ENCODE results near the gene BIRC5.
A peak's percentile ranks its signal among the peaks of the same experiment; 100 is the strongest.
"Not testable (repeated sequence)": the region's sequence is repeated elsewhere in the genome, so short reads cannot be mapped to it uniquely, and the experiment has no call there.

BIRC5 gene

GRCh38 chr17:78240012-78240655 is 26.1 kb downstream of the BIRC5 start:
- DNase-seq (ENCODE audit: low read depth), result no peak

- DNase-seq (ENCODE audit: low read depth), result no peak
Measured at GRCh38 chr17:78240839-78241238, 26.8 kb downstream of the BIRC5 start.

DNA sequence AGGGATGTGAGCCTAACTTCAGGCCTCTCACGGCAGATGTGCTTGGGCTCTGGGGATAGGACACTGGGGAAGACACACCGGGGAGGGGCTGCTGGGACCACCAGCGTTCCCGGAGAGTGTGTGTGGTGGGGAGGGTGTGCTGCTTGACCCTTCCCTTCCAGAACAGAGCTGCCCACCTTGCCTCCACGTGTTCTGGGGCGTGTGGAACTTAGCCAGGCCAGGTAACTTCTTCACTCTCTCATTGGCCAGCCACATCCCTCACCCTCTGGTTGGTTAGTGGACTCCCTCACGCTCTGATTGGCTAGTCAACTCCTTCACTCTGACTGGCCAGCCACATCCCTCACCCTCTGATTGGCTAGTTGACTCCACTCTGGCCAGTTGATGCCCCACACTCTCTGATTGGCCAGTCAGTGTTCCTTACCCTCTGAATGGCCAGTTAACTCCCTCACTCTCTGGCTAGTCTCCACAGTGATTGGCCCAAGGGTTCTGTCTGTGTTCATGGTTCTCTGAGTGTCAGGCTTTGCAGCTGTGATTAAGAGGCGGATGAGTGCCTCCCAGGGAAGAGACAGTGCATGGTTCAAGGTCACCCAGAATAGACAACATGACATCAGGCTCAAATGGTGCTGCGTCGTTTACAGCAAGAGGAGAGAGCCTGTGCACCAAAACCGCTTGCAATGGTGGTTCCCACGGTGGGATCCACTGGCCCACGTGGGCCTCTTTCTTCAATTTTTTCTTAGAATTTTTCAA is 27.4 kb downstream of the BIRC5 start:
- DNase-seq (ENCODE audit: low read depth), result no peak

DNA sequence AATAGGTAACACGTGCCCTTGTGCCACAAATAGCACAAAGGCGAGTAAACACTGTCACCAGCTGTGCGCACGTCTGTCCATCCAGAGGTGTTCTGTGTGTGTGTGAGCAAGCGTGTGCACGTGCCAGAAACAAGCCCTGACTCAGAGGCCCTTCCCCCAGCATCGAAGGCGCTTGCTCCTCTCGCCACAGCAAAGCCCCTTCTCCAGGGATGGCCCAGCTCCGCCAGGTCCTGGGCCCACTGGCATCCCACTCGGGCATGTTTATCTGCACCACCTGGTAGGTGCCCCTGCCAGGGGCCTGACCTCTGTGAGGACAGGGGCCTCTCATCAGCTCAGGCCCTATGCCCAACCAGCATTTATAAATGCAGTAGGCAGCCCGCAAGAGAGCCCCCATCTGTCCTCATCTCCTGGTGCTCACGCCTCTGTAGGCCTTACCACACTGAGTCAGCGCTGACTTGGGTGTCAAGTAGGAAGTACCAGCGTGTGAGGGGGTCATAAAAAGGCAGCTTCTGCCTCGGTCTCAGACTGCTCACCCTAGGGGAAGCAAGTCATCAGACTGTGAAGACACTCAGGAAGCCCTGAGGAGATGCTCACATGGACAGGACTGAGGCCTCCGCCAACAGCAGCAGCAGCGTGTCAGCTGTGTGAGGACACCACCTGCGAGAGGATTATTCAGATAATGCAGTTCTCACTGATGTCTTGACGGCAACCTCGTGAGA is 28.1 kb downstream of the BIRC5 start:
- DNase-seq (ENCODE audit: low read depth), result no peak

GRCh38 chr17:78247304-78247703 is 33.3 kb downstream of the BIRC5 start:
- DNase-seq (ENCODE audit: low read depth), result no peak

DNA sequence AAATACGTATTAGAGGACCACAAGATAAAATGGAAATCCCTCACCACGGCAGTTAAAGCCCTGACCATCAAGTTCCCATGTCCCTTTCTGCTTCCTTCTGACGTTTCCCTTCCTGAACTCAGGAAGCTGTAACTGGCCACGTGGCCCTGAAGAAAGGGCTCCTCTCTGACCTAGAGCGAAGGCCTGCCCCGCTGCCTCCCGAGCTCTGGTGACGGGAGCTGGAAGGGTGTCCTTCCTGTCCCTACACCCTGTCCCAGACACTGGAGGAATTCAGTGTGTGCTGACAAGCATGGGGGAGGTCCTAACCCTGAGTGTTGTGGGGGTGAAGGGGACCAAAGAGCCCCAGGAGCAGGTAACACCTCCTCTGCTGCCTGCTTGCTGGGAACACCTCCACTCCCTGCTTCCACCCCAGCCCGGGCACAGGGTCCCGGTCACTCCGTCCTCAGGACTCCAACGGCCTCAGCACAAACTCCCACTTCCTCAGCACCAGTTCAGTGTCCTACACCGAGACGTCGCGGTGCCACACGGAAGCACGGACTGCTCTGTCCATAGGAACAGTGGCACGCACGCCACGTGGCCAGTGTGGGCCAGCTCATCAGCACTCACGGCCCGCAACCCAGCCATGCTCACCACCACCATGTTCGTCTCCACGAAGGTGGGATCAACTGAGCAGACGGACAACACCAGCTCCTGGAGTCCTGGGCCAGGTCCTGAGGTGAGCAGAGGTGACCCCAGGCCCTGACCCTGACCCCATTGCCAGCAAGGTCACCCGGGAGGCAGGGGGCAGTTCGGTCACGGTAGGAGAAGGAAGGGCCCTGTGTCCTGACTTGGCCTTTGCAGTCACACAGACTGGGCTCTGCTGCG is 34.2 kb downstream of the BIRC5 start:
- DNase-seq (ENCODE audit: low read depth), result no peak

- DNase-seq (ENCODE audit: low read depth), result no peak
Measured at GRCh38 chr17:78249074-78249817, 35.2 kb downstream of the BIRC5 start.

- no peak for DNase-seq (ENCODE audit: low read depth)
Measured at GRCh38 chr17:78249818-78250806, 36.1 kb downstream of the BIRC5 start.

DNA sequence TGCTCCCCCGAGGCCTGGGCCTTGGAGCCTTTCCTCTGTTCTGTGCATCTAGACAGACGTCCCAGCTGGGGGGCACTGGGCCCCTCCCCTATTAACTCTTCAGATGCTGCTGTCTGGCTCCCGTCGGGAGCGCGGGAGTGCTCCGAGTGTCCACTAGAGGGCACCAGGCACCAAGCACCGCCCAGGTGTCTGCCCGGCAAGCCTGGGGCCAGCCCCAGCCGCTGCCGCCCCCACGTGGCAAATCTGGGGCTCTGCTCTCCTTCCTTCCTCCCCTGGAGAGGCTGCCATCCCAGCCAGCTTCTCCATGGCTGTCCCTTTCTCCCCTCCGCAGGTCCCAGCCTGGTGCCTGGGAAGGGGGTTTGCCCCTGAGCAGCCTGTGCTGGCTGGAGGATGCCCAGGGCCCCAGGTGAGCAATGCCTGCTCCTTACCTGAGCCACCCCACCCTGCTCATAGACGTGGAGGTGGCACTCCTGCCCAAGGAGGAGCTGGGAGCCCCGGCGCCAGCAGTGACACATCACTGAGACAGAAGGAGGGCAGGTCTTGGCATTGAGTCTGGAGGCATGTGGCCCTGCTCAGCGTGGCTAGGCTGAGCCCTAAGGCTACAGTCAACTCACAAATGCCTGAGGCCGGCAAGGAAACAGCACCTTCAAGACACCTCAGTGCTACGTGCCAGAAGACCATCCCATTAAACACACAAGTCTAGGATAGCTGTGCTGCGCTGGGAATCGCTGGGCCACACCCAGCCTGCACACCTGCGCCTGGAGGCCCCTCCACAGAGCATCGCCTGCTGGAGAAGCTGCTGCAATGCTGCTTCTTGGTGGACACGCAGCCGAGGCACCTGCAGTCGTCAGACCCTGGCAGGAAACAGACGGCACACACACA is 37.1 kb downstream of the BIRC5 start:
- DNase-seq (ENCODE audit: low read depth), result peak; percentile 15

DNA sequence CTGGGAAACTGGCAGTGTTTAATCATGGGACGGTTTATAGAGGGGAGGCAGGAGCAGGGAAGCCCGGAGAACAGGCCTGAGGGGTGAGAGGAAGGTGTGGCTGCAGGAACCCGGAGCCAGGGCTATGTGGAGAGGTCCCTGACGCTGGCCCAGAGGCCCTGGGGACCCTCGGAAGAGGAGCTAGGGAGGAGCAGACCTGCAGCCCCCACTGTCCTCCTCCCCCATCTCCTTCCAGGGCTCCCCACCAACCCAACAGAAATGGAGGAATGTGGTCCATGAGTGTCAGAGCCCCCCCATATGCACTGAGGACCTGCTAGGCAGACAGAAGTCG is 37.7 kb downstream of the BIRC5 start:
- DNase-seq (ENCODE audit: low read depth), result no peak

GRCh38 chr17:78252111-78252634 is 38.1 kb downstream of the BIRC5 start:
- no peak for DNase-seq (ENCODE audit: low read depth)

DNA sequence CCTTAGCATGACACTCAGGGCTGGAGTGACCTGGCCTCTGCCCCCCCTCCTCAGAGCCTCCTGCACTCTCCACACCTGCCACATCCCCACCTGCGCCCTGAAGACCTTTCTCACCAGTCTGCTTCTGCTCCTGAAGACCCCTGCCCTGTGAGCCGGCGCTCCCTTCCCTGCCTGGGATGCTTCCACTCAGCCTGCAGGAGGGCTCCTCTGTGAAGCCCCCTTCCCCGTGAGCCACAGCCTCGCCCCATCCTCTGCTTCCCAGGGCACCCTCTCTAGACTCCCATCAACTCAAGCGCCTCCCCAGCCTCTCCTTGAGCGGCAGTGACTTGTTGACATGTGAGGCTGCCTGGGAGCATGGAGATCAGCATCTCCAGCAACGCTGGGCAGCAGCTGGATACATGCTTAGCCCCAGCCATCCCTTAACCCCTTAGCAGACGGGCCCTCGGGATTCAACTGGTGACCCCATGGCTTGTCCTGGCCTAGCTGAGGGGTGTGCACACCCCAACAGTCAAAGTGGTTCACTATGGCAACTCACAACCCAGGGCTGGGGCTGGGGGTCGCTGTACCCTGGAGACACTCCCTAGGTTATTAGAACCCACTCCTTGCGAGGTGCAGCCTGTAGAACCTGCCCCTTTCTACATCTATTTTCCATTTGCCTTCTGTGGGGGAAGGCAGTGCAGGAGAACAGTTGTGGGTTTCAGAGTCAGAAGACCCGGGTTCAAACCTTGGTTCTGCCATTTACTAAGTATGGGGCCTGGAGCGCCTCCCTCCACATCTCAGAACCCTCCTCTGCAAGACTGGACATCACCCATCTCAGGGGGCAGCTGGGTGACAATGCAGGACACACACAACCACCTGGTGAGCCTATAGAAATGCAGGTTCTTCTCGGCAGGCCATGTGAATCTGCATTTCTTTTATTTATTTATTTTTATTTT is 38.9 kb downstream of the BIRC5 start:
- DNase-seq (ENCODE audit: low read depth), result no peak

GRCh38 chr17:78253636-78253945 is 39.5 kb downstream of the BIRC5 start:
- DNase-seq (ENCODE audit: low read depth), result not testable (repeated sequence)

DNA sequence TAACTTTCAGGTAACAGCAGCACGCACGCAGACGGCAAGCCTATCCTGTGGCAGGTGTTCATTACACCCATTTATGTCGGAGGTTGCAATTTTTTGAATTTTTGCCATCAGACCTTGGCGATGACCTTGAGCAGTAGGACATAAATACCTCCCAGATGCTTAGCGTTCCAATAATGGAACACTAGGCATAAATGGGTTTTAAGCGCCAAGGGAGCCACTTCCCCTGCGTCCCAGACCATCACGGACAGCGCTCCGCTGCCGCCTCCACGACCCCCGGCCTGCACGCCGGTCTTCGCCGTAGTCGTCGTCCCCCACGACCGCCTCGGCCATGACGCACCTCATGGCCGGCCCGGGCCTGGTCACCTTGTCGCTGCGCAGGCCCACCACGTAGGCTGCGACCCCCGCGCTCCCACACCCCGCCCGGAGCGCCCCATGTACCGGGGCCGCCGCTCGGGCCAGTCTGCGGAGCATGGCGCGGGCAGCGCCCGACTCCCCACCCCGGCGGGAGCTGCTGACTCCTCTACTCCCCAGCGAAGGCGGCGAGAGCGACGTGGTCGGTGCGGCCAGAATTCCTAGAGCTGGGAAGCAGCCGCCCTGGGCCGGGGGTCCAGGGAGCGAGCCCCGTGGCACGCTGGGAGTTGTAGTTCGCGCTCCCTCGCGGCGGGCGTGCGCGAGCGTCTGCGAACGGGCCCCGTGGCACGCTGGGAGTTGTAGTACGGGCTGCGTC is 40.1 kb downstream of the BIRC5 start:
- DNase-seq (ENCODE audit: low read depth), result peak; percentile 12

- no peak for DNase-seq (ENCODE audit: low read depth)
Measured at GRCh38 chr17:78255029-78255656, 41.1 kb downstream of the BIRC5 start.

DNA sequence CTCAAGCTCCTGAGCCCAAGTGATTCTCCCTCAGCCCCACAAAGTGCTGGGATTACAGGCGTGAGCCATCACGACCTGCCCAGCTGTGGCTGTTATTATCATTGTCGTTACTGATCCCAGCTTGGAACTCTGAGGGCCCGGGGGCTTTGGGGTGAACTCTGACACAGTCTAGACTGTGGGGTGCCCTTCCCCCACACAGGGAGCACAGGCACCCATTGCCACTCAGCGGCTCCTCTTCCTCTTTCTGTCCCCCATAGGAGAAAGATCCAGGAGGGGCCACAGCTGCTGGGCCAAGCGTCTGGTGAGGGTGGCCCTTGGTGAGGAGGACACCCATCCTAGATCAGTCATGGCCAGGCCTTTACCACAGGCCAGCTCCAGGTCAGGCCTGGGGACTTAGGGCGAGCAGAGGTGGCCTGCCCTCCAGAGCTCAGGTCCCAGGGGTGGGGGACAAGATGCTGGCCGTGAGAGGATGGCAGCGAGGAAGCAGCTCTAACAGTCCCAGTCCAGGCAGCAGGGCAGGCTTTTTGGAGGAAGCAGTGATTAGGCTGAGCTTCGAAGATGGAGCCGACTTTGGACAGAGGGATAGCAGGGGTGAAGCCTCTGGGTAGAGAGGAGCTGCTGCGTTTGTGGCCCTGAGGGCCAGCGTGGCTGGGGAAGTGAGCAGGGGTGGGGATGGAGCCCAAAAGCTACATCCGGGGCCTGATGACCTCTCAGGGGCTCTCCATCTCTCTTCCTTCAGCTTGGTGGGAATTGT is 42.1 kb downstream of the BIRC5 start:
- DNase-seq (ENCODE audit: low read depth), result no peak

Data from HS-27A (cell line).